HG02763 (cell line): ENCODE results near the gene CLNK.
"Not testable (repeated sequence)": the region's sequence is repeated elsewhere in the genome, so short reads cannot be mapped to it uniquely, and the experiment has no call there.

ENCODE experiments used
- ATAC-seq: cut with Tn5 transposase; IDR thresholded peaks from one replicate; pipeline ENCODE4 v1.9.1; 2021; ENCODE audit warnings: mild to moderate bottlenecking, moderate library complexity; ENCODE audit not compliant: unreplicated experiment

CLNK gene

DNA sequence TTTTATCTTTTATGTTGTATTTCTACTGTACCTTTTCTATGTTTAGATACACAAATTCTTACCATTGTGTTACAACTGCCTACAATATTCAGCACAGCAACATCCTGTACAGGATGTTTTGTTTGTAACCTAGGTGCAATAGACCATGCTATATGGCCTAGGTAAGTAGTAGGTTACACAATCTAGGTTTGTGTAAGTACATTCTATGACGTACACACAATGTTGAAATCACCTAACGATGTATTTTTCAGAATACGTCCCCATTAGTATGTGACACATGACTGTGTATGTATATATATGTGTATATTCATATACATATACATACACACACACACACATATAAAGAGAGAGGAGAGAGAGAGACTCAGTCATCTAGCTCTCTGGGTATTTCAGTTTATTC, 103.5 kb downstream of the CLNK start:
- ATAC-seq: no peak

GRCh38 chr4:10579648-10580047, 104.9 kb downstream of the CLNK start:
- no peak for ATAC-seq

DNA sequence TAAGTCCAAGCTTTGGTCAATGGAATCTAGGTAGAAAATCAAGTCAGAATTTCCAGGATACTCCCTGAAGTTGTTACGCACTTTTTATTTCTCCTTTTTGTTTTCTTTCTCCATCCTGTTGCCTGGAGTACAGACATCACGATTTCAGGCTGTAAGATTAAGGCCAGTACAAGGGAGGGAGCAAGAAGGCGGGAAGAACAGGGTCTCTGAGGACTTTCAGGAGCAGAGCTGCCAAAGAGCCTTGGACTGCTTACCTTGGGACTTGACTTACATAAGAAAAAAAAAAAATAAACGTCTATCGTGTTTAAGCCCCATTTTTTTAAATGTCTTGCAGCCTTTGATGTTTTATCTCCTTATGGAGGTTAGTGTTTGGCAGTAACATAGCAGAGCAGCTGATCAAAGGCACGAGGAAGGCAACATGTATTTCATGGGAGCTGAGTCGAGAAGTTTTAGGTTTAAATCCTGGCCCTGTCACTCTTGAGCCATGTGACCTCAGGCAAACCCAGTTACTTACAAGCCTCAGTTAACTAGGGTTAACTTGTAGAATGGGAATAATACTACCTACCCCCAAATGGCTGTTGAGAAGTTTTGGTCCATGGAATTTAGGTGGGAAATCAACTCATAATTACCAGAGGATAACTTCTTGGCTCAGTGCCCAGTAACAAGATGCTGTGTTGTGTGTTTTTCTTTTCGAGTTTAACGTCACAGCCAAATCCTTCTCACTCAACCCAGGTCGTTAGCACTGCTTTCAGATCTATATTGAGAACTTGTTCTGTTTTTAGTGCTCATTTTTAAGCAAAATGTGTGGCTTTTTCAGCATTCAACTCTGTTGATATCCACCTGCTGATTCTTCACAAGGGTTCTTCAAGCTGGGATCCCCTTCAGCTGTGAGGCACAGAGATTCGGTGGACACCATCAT, 106.8 kb downstream of the CLNK start:
- peak; percentile 65 for ATAC-seq

DNA sequence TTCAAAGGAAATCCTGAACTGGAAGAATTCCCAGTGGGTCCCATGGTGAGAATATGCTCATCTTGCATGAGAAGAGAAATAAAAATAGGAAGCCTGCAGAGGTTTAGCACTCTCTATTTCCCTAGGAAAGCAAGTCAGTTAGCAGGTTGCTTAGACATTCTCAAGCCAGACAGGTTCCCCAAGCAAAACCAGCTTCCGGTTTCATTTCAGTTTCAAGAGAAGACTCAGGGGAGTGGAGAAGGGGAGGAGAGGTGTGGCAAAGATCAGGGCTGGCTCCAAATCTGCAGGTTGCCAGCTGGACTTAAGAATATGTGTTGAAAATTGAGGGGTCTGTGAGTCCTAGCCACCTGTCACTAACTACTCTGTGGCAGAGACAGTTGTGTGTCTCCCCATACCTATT, 107.5 kb downstream of the CLNK start:
- ATAC-seq: peak; percentile 74

- no peak for ATAC-seq
Measured at GRCh38 chr4:10576236-10576635, 108.3 kb downstream of the CLNK start.

- ATAC-seq: no peak
Measured at GRCh38 chr4:10575414-10575813, 109.2 kb downstream of the CLNK start.

DNA sequence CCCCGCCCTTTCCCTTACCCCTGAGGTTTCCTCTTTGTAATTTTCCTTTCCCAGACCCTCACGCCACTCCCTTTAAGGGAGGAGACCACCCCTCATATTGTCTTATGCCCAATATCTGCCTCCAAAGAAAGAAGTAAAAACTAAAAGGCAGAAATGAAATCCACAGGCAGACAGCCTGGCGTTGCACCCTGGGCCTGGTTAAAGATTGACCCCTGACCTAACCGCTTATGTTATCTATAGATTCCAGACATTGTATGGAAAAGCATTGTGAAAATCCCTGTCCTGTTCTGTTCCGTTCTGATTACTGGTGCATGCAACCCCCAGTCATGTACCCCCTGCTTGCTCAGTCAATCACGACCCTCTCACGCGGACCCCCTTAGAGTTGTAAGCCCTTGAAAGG, 110.0 kb downstream of the CLNK start:
- not testable (repeated sequence) for ATAC-seq

DNA sequence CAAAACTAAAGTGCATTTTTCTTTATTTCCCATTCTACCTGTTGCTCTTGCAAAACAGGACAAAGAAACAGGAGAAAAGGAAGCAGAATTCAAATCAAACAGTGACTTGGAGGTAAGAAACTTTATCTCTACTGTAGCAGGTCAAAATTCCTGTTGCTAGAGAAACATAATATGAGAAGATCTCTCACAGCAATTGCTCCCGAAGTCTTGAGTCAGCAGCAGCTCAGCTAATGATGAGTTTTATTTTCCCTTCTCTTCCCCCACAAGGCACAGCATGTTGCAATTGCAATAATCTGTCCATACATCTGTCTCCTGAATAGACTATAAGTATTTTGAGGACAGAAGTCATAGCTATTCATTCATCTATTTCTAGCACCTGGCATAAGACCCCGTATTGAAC, 112.7 kb downstream of the CLNK start:
- no peak for ATAC-seq

- ATAC-seq: no peak
Measured at GRCh38 chr4:10569491-10569890, 115.1 kb downstream of the CLNK start.

DNA sequence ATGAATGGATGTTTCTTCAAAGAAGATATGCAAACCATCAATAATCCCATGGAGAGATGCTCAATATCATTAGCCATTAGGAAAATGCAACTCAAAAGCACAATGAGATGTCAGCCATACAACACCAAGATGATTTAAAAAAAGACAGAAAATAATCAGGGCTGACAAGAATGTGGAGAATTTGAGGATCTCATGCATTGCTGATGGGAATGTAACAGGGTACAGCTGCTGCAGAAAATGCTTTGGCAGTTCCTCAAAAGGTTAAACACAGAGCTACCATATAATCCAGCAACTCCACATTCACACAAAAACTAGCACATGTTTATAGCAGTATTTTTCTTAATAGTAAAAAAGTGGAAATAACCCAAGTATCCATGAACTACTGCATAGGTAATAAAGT, 116.8 kb downstream of the CLNK start:
- ATAC-seq: no peak

DNA sequence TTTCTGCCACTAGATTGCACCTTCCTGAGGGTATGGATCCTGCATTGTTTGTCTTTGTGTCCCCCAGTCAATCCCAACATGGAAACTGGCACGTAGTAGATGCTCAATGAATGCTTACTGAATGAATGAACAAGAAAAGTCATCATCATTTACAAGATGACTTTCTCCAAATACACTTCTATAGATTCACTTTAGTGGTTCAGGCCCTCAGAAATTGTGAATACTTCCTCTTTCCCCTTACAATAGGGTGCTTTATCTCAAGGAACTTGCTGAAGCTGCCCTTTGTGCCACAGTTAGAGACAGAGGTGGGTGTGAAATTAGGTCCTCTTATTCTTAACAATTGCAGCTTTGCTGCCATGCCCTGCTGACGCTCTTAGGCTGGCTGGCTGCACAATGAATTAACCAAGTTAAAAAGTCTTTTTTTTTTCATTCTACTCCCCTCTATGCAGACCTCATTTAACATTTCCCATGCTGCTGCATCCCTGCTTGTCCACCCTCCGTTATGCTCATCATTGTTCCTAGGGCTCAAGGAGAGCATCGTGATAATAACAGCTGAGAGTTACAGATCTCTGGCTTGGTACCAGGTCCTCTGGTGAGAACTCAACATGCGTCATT, 119.3 kb downstream of the CLNK start:
- no peak for ATAC-seq

DNA sequence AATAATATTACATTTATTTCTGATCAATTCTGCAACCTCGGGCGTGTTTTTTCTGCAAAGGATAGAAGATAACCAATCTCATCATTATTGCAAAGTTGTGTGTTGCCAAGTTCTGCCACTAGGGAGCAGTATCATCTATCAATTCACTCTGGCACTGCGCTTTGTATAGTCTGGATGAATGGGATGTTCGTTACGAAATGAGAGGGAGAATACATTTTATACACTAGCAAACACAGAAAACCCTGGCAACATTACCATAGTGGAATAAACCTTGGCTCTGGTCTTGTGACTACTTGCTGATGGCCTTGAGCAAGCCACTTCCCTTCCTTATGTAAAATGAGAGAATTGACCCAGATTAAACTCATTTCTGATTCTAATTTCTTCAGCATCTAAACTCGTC, 129.9 kb downstream of the CLNK start:
- peak; percentile 74 for ATAC-seq

DNA sequence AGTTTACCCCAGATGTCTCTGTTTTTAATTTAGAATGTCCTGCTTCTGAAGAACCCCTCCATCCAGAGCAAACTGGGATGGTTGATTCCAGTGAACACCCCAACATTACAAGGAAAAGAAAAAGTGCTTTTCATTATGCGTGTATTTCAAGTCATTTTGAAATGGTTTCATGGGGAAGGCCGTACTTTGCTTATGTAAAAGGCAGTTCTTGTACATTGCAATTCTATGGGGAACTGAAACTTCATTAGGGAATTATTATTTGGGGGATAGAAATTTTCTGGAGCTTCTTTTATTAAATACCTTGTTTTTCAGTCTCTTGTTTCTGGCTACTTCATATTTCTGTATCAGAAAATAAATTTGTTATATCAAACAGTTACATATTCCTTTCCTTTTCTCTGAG, 130.4 kb downstream of the CLNK start:
- ATAC-seq: no peak

DNA sequence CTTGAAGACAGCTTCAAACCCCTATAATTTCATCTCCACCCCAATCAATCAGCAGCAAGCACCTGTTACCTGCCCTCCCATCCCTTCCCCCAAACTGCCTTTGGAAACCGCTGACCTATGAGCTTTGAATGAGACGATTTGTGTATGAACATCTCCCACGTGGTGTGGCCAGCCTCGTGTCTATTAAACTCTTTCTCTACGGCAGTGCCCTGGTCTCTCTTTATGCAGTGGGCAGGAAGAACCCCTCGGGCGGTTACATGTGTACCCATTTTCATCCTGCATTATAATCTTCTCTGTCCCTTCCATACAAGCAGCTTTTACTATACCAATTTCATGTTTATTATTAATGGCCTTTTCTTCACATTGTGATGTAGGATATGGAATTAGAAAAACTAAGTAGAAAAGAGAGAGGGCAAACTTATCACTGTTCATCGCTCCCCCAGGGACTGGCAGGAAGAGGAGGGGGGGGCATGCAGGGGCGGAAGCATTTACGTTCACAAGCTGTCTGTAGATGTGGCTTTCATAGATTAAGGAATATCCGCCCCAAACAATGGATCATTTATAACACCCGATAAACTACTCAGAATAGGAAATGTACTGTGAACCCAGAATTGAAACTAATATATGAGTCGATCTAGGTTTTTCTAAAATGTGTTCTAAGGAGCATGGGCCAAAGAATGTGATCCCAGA, 131.8 kb downstream of the CLNK start:
- ATAC-seq: no peak

DNA sequence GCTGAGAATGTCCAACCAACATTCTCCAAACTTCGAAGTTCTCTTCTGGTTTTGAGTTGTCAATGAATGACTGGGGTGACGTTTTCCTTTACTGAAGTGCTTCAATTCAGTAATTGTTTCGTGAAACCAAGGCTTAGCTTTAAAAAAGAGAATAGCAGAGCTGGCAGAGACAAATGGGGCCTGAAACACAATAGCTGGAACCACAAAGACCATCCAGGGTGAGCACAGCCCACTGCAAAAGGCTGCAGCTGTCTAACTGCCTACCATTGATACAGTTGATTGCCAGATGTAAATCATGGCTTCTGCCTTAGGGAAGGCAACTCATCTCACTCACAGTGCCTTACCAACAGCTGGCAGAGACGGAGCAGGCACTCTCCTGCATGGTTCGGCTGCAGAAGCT, 148.7 kb downstream of the CLNK start:
- no peak for ATAC-seq

GRCh38 chr4:10534820-10535219, 149.7 kb downstream of the CLNK start:
- ATAC-seq: no peak

DNA sequence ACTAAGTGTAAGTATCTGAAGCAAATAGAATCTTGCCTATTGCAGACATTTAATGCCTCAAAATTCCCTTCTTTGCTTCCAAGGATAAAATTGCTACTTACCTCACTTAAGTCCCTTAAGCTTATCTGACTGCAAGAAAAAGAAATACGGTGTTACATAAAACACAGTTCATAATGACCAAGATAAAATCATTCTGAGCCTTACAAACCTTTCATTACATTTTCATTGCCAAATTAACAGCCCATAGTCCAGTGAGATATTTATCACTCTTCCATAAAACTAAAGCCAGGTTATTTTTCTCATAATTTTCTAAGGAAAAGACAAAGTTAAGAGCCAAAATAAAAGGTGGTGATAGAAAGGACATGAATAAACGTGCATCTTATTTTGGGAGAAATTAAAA, 152.4 kb downstream of the CLNK start:
- no peak for ATAC-seq

DNA sequence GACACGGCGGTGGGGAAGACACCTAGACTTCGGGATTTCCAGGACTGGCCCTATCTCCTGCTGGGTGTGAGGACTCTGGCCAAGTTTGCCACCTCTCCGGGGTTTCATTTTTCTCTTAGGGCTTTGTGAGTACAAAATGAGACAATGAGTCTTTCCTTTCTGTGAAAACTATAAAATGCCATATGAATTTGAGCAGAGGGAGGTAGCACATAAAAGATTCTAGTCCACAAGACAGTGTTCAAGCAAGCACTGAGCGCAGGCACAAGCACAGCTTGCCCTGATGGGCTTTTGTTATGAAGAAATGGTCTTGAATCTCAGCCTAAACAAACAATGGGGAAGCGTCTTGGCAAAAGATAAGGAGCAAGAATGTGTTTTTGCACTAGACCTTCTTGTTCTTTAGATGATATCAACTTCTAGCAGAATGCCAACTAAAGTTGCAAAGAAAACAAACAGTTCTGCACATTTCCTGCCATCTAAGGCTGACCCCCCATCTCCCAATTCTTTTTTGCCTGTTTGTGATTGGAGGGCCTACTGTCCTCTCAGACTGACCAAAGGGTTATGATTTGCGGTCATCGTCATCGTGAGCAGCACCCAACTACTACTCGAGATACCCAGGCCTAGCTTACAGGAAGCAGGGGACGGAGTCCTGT, 154.3 kb downstream of the CLNK start:
- no peak for ATAC-seq

- ATAC-seq: no peak
Measured at GRCh38 chr4:10529291-10530136, 155.1 kb downstream of the CLNK start.

DNA sequence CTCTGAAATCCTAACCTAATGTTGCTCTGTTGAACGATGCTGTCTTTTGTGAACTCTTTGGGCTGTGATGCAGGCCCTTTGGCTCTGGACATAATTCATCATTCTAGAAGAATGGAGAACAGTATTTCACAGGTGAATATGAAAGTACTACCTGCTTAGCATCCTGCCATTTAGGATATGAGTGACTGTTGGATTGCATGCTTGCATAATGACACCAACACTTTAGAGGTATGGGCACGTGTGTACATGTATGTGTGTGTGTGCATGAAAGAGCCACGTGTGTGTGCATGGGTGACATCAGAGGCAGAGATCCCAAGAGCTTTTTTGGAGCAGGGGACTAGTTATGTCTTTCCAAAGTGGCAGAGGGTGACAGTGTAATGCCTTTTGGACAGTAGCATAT, 157.1 kb downstream of the CLNK start:
- no peak for ATAC-seq
